ENCODE data around the gene PSMA4. TPM values are rescaled to one million over a fixed set of nuclear protein-coding genes. Genes with fewer than 3 reads are reported as not detected.

PSMA4 gene
- total and polyA plus RNA-seq, 2 donors (not counting 1 experiment from before 2014, with no cell fraction given): 54.6 to 95.9 TPM

DNA sequence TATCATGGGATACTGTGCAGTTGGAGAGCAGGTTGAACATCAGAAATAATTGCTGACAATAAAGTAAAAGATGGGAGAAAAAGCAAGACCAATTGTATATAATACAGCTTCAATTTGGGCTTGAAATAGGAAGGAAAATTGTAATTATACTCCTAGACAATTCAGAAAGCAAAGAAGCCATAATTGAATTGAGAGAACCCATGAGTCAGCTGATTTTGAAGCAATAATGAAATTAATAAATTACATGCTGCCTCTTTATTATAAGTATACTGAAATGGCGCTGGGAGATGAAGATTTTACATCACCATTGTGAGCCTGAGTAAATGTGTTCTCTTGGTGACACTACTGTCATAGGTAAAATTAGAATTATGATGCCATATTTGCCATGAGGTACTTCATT lies 57.3 kb downstream of the PSMA4 start:
- DNase-seq (no peak), ATAC-seq (ENCODE audit: low read depth) (no peak)
- H3K9me3 ChIP-seq (ENCODE audit: control extremely low read depth in 1 of 3, control insufficient read depth in 2 of 3, insufficient read depth in 1 of 3, low read length in 2 of 3): no peaks in the 10 kb centered on the region
- no peaks in the 10 kb centered on the region for H3K4me1 Mint-ChIP-seq
- POLR2A ChIA-PET: no interaction called here
- H3K27ac ChIP-seq (ENCODE audit: low read length in 2 of 2): no peak overlapping the region
- H3K9me3 Mint-ChIP-seq (ENCODE audit: insufficient read depth): no peaks in the 10 kb centered on the region
- H3K9ac ChIP-seq (ENCODE audit: low read length): no peak overlapping the region
- H4K20me1 ChIP-seq (ENCODE audit: control insufficient read depth, insufficient read depth, low read length, poor library complexity, severe bottlenecking): no peaks in the 10 kb centered on the region
- H3K36me3 ChIP-seq (replicated peaks in 1 of 2; ENCODE audit: control extremely low read depth in 1 of 2, control insufficient read depth in 1 of 2, extremely low read depth in 1 of 2, insufficient read depth in 2 of 2, low read length in 1 of 2): no peaks in the 10 kb centered on the region
- no peak overlapping the region for H2AFZ ChIP-seq (ENCODE audit: insufficient read depth, low read depth, low read length, poor library complexity, severe bottlenecking)
- H3K4me2 ChIP-seq (replicated peaks; ENCODE audit: low read depth, low read length, poor library complexity, severe bottlenecking): no peak overlapping the region
- no peak overlapping the region for H3K4me3 Mint-ChIP-seq
- H3K27ac Mint-ChIP-seq: no peak overlapping the region
- CTCF ChIA-PET: interaction anchor here (0.7 kb wide), 1 partner anchor 85 kb away, joined by 5 read pairs; no protein-coding TSS in a partner anchor
- no peaks in the 10 kb centered on the region for H3K79me2 ChIP-seq (ENCODE audit: control insufficient read depth, insufficient read depth, low read length)
- TF ChIP-seq, protein P1, sequence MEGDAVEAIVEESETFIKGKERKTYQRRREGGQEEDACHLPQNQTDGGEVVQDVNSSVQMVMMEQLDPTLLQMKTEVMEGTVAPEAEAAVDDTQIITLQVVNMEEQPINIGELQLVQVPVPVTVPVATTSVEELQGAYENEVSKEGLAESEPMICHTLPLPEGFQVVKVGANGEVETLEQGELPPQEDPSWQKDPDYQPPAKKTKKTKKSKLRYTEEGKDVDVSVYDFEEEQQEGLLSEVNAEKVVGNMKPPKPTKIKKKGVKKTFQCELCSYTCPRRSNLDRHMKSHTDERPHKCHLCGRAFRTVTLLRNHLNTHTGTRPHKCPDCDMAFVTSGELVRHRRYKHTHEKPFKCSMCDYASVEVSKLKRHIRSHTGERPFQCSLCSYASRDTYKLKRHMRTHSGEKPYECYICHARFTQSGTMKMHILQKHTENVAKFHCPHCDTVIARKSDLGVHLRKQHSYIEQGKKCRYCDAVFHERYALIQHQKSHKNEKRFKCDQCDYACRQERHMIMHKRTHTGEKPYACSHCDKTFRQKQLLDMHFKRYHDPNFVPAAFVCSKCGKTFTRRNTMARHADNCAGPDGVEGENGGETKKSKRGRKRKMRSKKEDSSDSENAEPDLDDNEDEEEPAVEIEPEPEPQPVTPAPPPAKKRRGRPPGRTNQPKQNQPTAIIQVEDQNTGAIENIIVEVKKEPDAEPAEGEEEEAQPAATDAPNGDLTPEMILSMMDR (IDR thresholded peaks at IDR 0.05): no peak
- no peak for TF ChIP-seq EZH2 (IDR thresholded peaks at IDR 0.05; ENCODE audit: borderline replicate concordance, insufficient read depth, low read depth, low read length, poor library complexity, severe bottlenecking)
- H3K27me3 ChIP-seq (replicated peaks in 1 of 4; ENCODE audit: control extremely low read depth in 1 of 4, control insufficient read depth in 3 of 4, insufficient read depth in 4 of 4, low read length in 3 of 4): no peaks in the 10 kb centered on the region
- no peak overlapping the region for H3K4me3 ChIP-seq (ENCODE audit: control extremely low read depth in 1 of 5, extremely low read depth in 1 of 5, insufficient read depth in 1 of 5, low read depth in 2 of 5, low read length in 4 of 5)
- no CpG with 5 or more reads among the region's 1 CpG for WGBS (ENCODE audit: insufficient coverage)
- peaks cover 3% of the 10 kb centered on the region for H3K27me3 Mint-ChIP-seq
- H3K4me1 ChIP-seq (ENCODE audit: control insufficient read depth in 2 of 2, insufficient read depth in 2 of 2, low read length in 2 of 2): no peaks in the 10 kb centered on the region
- intact Hi-C loops (cut with micrococcal nuclease): no loop called here

DNA sequence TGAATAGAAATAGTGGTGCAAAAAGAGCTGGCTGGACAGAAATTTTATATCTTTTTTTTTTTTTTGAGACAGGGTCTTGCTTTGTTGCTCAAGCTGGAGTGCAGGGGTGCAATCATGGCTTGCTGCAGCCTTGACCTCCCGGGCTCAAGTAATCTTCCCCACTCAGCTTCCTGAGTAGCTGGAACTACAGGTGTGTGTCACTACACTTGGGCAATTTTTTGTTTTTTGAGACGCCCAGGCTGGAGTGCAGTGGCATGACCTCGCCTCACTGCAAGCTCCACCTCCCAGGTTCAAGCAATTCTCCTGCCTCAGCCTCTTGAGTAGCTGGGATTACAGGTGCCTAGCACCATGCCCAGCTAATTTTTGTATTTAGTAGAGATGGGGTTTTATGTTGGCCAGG lies 58.1 kb downstream of the PSMA4 start:
- Histone ChIP-seq H4K20me1 (ENCODE audit: control insufficient read depth, insufficient read depth, low read length, poor library complexity, severe bottlenecking) (no peaks in the 10 kb centered on the region), H3K4me1 (ENCODE audit: control insufficient read depth in 2 of 2, insufficient read depth in 2 of 2, low read length in 2 of 2) (no peaks in the 10 kb centered on the region), H3K4me3 (ENCODE audit: control extremely low read depth in 1 of 5, extremely low read depth in 1 of 5, insufficient read depth in 1 of 5, low read depth in 2 of 5, low read length in 4 of 5) (no peak overlapping the region), H2AFZ (ENCODE audit: insufficient read depth, low read depth, low read length, poor library complexity, severe bottlenecking) (no peak overlapping the region), H3K79me2 (ENCODE audit: control insufficient read depth, insufficient read depth, low read length) (no peaks in the 10 kb centered on the region), H3K36me3 (replicated peaks in 1 of 2; ENCODE audit: control extremely low read depth in 1 of 2, control insufficient read depth in 1 of 2, extremely low read depth in 1 of 2, insufficient read depth in 2 of 2, low read length in 1 of 2) (no peaks in the 10 kb centered on the region), H3K9ac (ENCODE audit: low read length) (no peak overlapping the region), H3K9me3 (ENCODE audit: control extremely low read depth in 1 of 3, control insufficient read depth in 2 of 3, insufficient read depth in 1 of 3, low read length in 2 of 3) (no peaks in the 10 kb centered on the region), H3K4me2 (replicated peaks; ENCODE audit: low read depth, low read length, poor library complexity, severe bottlenecking) (no peak overlapping the region), H3K27me3 (replicated peaks in 1 of 4; ENCODE audit: control extremely low read depth in 1 of 4, control insufficient read depth in 3 of 4, insufficient read depth in 4 of 4, low read length in 3 of 4) (peaks cover 0 to 1% (median 0%) of the 10 kb centered on the region in 4 experiments), H3K27ac (ENCODE audit: low read length in 2 of 2) (no peak overlapping the region)
- Mint-ChIP-seq H3K9me3 (ENCODE audit: insufficient read depth) (no peaks in the 10 kb centered on the region), H3K4me1 (no peaks in the 10 kb centered on the region), H3K27ac (no peak overlapping the region), H3K4me3 (no peak overlapping the region), H3K27me3 (peaks cover 4% of the 10 kb centered on the region)
- ChIA-PET POLR2A (no interaction called here), CTCF (interaction anchor here (0.7 kb wide), 2 partner anchors 82 to 84 kb away, joined by 3 to 5 read pairs; no protein-coding TSS in a partner anchor)
- WGBS (ENCODE audit: insufficient coverage): 95% methylated on average over 2 of the region's 3 CpGs
- DNase-seq: no peak
- ATAC-seq (ENCODE audit: low read depth): no peak
- TF ChIP-seq, protein P1 (IDR thresholded peaks at IDR 0.05): no peak
- no peak for TF ChIP-seq EZH2 (IDR thresholded peaks at IDR 0.05; ENCODE audit: borderline replicate concordance, insufficient read depth, low read depth, low read length, poor library complexity, severe bottlenecking)
- intact Hi-C loops (cut with micrococcal nuclease): no loop called here

Measured in B cell (primary cell).